CD4-positive, alpha-beta T cell treated with Interleukin-6 at 100 ng/mL for 8 hours (primary cell): ENCODE measurements around the gene GPANK1.
A peak's percentile ranks its signal among the peaks of the same experiment; 100 is the strongest.

Experiments
- DNase-seq: peaks from one replicate; pipeline ENCODE4 v3.0.0-alpha.2; 2020; ENCODE audit warnings: mixed read lengths, low spot score

GPANK1 gene

GRCh38 chr6:31617010-31617409 is 47.8 kb downstream of the GPANK1 start:
- DNase-seq, result no peak

- DNase-seq, result peak; percentile 47
Measured at GRCh38 chr6:31615748-31616147, 49.0 kb downstream of the GPANK1 start.

GRCh38 chr6:31614684-31615578 is 49.9 kb downstream of the GPANK1 start, which contains the start of gene AIF1:
Gene AIF1 (plus strand): TSS chr6:31615234. CDS start chr6:31615330, 96 bp downstream.
- DNase-seq, result no peak

- no peak for DNase-seq
Measured at GRCh38 chr6:31614075-31614619, 50.6 kb downstream of the GPANK1 start.
